Esophagus muscularis mucosa (tissue), 4 donors: ENCODE measurements around the gene METTL16. TPM values are rescaled to one million over a fixed set of nuclear protein-coding genes. Genes with fewer than 3 reads are reported as not detected.
A peak's percentile ranks its signal among the peaks of the same experiment; 100 is the strongest.

ENCODE experiments used
- DNase-seq: peaks from one replicate; pipeline ENCODE4 v3.0.0-alpha.2; 2017; ENCODE audit errors: extremely low spot score
- H3K27ac ChIP-seq, 4 donors: fragments of 200-600 bp; sonication (generic); replicated peaks in 1 of 4; 1 replicate in 3 of 4; 2 replicates in 1 of 4; pipeline ENCODE4 v1.5.1; 2016 to 2019; ENCODE audit warnings: mild to moderate bottlenecking in 1 of 4
- H3K27me3 ChIP-seq, 4 donors: fragments of 200-600 bp; sonication (generic); one replicate each; pipeline versions ENCODE4 v1.5.1 to v1.6.0; 2016 to 2019
- H3K36me3 ChIP-seq, 4 donors: fragments of 200-600 bp; sonication (generic); one replicate each; pipeline ENCODE4 v1.5.1; 2016 to 2019
- H3K4me1 ChIP-seq, 4 donors: fragments of 200-600 bp; sonication (generic); one replicate each; pipeline ENCODE4 v1.5.1; 2016 to 2019
- H3K4me3 ChIP-seq, 4 donors: fragments of 200-600 bp; sonication (generic); 1 replicate in 2 of 4; 2 replicates in 2 of 4; pipeline ENCODE4 v1.5.1; 2016 to 2019; ENCODE audit warnings: mild to moderate bottlenecking in 4 of 4, moderate library complexity in 1 of 4
- H3K9me3 ChIP-seq, 4 donors: fragments of 200-600 bp; sonication (generic); 1 replicate in 3 of 4; 2 replicates in 1 of 4; pipeline ENCODE4 v1.5.1; 2016 to 2019
- EP300 ChIP-seq: sonication (generic); formaldehyde crosslinking; IDR thresholded peaks from one replicate; pipeline ENCODE4 v1.6.1; 2017; ENCODE audit warnings: antibody characterized with exemption
- POLR2A ChIP-seq: fragments of 450-650 bp; IDR thresholded peaks from one replicate; pipeline ENCODE4 v1.6.1; 2017; ENCODE audit warnings: antibody characterized with exemption, moderate library complexity, mild to moderate bottlenecking, low read depth
- POLR2AphosphoS5 ChIP-seq, 2 donors: sonication (generic); formaldehyde crosslinking; IDR thresholded peaks; one replicate each; pipeline ENCODE4 v1.6.1; 2017; ENCODE audit warnings: antibody characterized with exemption in 2 of 2
- WGBS: methylation state at CpG from one replicate; pipeline ENCODE4 v1.1.5; 2018; 5-methylcytosine and 5-hydroxymethylcytosine counted together
- intact Hi-C: fragments of 100-400 bp; cut with DNase I; formaldehyde crosslinking; loops from one replicate; pipeline ENCODE4 v1.15.1; 2023
- total RNA-seq, 4 donors: library from RNA; depleted of rRNA; stranded (reverse); fragments of >200 nt; gene quantifications; one replicate each; pipeline versions ENCODE4 v1.1.0 to v1.2.1, GENCODE V29; 2016
- TF ChIP-seq, protein P1 (sequence below), 3 experiments: fragments of 200-600 bp in 2 of 3; fragments of 450-650 bp in 1 of 3; sonication (generic) in 2 of 3; IDR thresholded peaks; one replicate each; pipeline ENCODE4 v1.5.1; 2017 to 2019; ENCODE audit warnings: antibody characterized with exemption in 3 of 3, mild to moderate bottlenecking in 2 of 3, moderate library complexity in 1 of 3

METTL16 gene
- total RNA-seq, 4 donors from 2014 or later: 18.9 to 28.8 (median 24.5) TPM

DNA sequence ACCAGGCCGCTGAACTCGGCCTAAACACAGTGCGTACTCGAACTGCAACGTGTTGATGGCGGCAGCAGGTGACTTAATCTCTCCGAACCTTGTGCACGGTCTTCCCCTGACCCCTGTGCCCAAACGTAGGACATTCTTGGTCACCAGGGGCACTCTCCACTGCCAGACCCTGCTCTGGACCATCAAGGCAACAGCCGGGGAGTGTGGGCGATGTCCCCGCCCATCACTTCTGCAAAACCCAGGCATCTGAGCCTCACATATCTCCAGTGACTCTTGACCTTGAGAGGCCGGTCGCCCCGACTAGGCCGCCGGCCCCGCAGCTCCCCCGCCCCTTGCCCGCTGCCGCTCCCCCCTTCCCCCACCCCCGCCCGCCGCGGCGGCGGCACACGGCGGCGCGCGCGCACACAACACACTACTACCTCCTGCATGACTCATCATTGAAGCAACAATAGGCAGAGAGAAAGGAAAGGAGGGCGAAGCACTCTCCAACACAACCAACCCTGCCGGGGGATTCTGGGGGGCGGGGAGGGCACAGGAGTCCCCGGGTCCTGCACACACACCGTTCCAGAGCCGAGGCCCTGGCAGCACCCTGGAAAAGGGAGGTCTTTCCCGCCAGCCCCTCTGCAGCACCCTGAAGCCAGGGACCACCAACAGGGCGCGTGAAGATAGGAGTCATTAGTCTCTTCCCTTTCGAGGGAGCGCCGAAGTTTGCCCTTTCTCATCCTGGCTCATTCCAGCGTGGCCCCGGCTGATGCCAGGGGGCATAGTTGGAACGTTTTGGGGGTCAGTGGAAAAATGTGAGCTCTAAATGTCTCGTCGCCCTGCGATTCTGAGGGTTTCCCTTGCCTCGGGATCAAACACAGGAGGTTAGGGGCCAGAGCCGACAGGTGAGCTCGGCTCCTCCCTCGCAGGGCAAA, 112.8 kb downstream of the METTL16 start:
- intact Hi-C loops: no loop called here
- Histone ChIP-seq H3K36me3 (peaks cover 0 to 4% (median 0%) of the 10 kb centered on the region in 4 donors), H3K9me3 (no peaks in the 10 kb centered on the region), H3K4me3 (peak overlapping the region; percentile 75 to 100 (median 96)), H3K4me1 (peaks cover 67 to 76% (median 71%) of the 10 kb centered on the region in 4 donors), H3K27ac (peak overlapping the region; percentile 98 to 100 (median 100)), H3K27me3 (no peaks in the 10 kb centered on the region)
- no peak for DNase-seq
- 10% methylated on average over 44 of the region's 55 CpGs for WGBS
- TF ChIP-seq POLR2A: no peak
- TF ChIP-seq POLR2AphosphoS5 (IDR thresholded peaks at IDR 0.05): peak in 1 of 2 donors; percentile 32

DNA sequence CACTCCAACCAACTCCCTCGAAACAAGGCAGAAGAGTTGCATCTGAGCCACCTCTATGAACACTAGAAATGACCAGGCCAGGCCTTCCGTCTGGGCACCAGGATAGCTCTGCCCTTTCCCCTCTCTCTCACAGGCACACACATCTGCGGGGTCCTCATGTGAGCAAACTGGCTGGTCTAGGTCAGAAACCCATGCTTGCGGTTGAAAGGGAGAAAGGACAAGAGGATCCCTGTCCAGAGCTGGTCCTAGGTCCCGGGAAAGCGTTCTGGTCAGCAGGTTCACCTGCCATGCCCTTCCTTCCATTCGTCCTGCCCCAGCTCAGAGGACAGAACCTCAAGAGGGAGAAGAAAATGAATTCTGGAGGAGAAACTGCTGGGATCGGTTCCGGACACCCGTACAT, 113.5 kb downstream of the METTL16 start:
- intact Hi-C loops: no loop called here
- peaks cover 0 to 4% (median 0%) of the 10 kb centered on the region in 4 donors for H3K36me3 ChIP-seq
- H3K27ac ChIP-seq: peak overlapping the region; percentile 98 to 100 (median 100)
- TF ChIP-seq POLR2AphosphoS5 (IDR thresholded peaks at IDR 0.05) (no peak), POLR2A (no peak), EP300 (no peak)
- TF ChIP-seq, protein P1, sequence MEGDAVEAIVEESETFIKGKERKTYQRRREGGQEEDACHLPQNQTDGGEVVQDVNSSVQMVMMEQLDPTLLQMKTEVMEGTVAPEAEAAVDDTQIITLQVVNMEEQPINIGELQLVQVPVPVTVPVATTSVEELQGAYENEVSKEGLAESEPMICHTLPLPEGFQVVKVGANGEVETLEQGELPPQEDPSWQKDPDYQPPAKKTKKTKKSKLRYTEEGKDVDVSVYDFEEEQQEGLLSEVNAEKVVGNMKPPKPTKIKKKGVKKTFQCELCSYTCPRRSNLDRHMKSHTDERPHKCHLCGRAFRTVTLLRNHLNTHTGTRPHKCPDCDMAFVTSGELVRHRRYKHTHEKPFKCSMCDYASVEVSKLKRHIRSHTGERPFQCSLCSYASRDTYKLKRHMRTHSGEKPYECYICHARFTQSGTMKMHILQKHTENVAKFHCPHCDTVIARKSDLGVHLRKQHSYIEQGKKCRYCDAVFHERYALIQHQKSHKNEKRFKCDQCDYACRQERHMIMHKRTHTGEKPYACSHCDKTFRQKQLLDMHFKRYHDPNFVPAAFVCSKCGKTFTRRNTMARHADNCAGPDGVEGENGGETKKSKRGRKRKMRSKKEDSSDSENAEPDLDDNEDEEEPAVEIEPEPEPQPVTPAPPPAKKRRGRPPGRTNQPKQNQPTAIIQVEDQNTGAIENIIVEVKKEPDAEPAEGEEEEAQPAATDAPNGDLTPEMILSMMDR (IDR thresholded peaks at IDR 0.05): no peak
- H3K9me3 ChIP-seq: no peaks in the 10 kb centered on the region
- 83% methylated on average over 10 of the region's 10 CpGs for WGBS
- DNase-seq: no peak
- H3K27me3 ChIP-seq: peaks cover 0 to 2% (median 0%) of the 10 kb centered on the region in 4 donors
- H3K4me3 ChIP-seq: peak overlapping the region; percentile 75 to 100 (median 96)
- peaks cover 60 to 71% (median 64%) of the 10 kb centered on the region in 4 donors for H3K4me1 ChIP-seq

DNA sequence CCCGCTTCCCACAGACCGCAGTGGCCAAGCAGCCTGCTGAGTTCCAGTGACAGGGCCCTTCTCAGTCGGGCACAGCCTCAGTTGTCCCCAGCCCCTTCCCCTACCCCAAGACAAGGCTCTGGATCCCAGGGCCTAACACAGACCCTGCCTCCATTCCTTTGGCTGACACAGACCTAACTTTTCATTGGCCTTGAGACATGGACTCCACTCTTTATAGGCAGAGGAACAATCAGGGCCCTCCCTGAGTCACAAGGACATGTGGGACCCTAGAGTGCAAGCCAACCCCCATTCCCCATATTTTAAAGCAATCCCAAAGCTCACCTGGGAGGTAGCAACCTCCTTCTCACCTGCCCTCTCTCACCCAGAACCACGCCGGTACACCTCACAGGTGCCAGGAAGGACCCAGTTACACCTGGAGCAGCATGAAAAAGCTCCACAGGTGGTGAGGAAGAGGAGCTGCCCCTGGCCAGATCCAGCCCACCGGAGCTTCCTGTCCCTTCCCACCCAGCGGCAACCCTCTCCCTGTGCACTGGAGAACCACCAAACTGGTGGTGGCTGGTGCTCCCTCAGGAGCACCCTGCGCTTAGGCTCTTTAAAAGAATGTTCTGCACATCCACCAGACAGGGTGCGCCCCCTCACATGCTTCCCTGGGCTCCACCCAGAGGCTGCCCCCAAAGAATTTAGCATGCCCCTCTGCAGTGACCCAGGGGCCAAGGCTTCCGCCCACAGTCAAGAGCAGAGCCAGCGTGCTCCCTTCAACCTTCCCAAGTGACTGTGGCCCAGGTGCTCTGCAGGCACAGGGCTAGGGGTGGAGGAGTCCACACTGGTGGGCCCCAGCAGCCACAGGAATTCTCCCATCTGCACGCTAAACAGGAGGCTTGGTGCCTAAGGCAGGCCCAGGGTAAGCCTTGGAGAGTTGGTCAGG, 114.2 kb downstream of the METTL16 start:
- Histone ChIP-seq H3K4me3 (peak overlapping the region; percentile 54 to 100 (median 86)), H3K27me3 (peaks cover 0 to 5% (median 0%) of the 10 kb centered on the region in 4 donors), H3K9me3 (no peaks in the 10 kb centered on the region), H3K36me3 (peaks cover 0 to 4% (median 0%) of the 10 kb centered on the region in 4 donors), H3K4me1 (peaks cover 54 to 64% (median 58%) of the 10 kb centered on the region in 4 donors), H3K27ac (peak overlapping the region; percentile 98 to 100 (median 100))
- WGBS: 80% methylated on average over 6 of the region's 12 CpGs
- no peak for TF ChIP-seq EP300
- TF ChIP-seq POLR2AphosphoS5 (IDR thresholded peaks at IDR 0.05): no peak
- TF ChIP-seq POLR2A: no peak
- TF ChIP-seq, protein P1 (IDR thresholded peaks at IDR 0.05): no peak
- no peak for DNase-seq
- intact Hi-C loops: no loop called here

DNA sequence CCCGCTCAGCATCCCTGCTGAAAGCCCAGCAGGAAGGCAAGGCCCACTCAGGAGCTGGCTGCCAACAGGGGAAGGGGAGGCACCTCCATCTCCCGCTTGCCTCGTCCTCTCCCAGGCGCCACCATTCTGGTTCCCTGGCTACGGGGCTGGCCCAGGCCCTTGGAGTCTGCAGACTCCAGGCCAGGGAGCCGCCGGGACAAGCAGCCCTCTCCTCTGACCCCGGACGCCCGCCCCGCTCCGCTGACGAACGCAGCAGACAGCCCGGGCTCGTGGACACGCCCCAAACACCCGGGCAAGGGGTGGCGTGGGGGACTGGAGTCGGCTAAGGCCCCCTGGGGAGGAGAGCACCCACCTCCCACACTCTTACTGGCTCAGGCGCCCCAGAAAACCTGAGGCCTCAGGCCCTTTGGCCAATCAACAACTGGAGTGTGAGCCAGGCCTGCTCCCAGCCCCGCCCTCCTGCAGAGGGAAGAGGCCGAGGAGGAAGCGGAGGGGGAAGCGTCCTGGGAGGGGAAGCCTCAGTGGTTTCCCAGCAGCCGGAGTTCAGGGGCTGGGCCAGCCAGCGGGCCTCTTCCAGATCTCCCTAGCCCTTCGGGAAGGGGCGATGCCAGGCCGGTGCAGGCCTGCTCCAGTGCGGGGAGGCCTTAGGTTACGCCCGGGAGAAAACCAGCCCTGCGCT, 115.0 kb downstream of the METTL16 start:
- Histone ChIP-seq H3K27me3 (peaks cover 0 to 5% (median 0%) of the 10 kb centered on the region in 4 donors), H3K4me3 (peak overlapping the region; percentile 46 to 75 (median 51)), H3K9me3 (no peaks in the 10 kb centered on the region), H3K36me3 (peaks cover 0 to 4% (median 0%) of the 10 kb centered on the region in 4 donors), H3K27ac (peak overlapping the region; percentile 98 to 100 (median 100)), H3K4me1 (peaks cover 56 to 64% (median 61%) of the 10 kb centered on the region in 4 donors)
- intact Hi-C loops: no loop called here
- DNase-seq: peak; percentile 98
- no CpG with 5 or more reads among the region's 34 CpGs for WGBS
- TF ChIP-seq EP300 (peak; percentile 52), POLR2AphosphoS5 (IDR thresholded peaks at IDR 0.05) (peak in 1 of 2 donors; percentile 98), POLR2A (peak; percentile 84)
- TF ChIP-seq, protein P1 (IDR thresholded peaks at IDR 0.05): peak in 1 of 3 experiments; percentile 10
